GM21367 (cell line): ENCODE measurements around the gene PAGE5.

ENCODE experiments used
- ATAC-seq: cut with Tn5 transposase; IDR thresholded peaks from one replicate; pipeline ENCODE4 v1.9.1; 2021; ENCODE audit not compliant: unreplicated experiment

The PAGE5 gene, protein sequence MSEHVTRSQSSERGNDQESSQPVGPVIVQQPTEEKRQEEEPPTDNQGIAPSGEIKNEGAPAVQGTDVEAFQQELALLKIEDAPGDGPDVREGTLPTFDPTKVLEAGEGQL

DNA sequence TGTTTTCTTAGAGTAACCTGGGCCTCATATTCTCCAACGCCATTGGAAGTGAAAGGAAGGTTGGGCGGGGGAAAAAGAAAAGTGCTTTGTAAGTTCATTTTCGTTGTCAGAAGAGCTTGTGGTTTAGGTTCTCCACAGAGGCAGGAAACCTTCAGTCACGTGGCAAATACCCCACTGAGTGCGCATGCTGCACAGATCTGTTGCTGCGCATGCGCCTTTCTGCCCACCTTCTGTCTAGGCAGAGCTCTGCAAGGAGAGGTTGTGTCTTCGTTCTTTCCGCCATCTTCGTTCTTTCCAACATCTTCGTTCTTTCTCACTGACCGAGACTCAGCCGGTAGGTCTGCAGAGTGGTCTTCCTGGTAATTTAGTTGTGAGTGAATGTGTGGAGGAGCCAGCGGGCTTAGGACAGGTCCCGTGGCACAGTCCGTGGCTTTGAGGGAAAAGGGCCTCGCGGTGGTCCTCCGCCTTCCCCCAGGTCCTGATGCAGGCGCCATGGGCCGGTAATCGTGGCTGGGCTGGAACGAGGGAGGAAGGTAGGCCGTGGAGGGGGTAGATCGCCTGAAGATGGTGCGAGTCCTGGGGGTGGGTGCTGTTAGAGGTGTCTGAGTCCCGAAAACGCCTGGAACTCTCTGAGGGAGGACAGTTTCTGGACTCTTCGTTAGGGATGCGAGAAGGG is at the start of gene PAGE5:
Gene PAGE5, plus strand, starts transcription at position 228 of the 676 bp plus-strand sequence. CDS start 1,037 bp downstream, outside the sequence.
- ATAC-seq, result no peak

DNA sequence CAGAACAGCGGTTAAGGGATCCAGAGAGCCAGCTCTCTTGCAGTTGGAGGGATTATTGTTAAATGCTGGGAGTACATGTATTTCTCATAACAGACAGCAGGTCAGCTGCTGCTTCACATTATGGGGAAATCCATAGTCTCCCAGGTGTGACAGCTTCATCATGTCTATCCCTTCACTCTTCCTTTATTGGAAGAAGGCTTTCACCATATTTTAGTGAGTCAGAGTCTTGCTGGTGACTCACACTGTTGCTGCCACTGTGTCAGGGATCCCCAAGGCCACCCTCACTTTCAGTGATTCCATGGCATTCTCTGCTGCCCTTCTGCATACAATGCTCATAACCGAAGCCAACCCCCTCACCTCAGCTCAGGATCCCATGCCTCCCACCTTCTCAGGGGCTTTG is 32.9 kb upstream of the PAGE5 start:
- ATAC-seq, result no peak

DNA sequence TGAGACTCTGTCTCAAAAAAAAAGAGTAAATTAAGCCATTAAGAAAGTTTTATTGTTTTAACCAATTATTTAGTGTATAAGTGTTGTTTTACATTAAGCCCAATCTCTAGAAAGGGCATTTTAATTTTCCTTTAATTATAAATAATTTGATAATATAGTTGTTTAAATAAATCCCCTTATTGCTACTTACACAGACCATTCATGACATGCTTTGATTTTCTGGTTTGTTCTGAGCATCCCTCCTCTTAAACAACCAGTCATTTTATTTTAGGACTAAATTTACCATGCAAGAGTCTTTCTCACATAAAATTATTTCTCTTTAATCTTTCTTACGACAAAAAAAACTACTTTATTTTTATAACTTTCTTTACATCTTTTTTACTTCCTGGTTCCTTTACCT is 23.5 kb upstream of the PAGE5 start:
- no peak for ATAC-seq

DNA sequence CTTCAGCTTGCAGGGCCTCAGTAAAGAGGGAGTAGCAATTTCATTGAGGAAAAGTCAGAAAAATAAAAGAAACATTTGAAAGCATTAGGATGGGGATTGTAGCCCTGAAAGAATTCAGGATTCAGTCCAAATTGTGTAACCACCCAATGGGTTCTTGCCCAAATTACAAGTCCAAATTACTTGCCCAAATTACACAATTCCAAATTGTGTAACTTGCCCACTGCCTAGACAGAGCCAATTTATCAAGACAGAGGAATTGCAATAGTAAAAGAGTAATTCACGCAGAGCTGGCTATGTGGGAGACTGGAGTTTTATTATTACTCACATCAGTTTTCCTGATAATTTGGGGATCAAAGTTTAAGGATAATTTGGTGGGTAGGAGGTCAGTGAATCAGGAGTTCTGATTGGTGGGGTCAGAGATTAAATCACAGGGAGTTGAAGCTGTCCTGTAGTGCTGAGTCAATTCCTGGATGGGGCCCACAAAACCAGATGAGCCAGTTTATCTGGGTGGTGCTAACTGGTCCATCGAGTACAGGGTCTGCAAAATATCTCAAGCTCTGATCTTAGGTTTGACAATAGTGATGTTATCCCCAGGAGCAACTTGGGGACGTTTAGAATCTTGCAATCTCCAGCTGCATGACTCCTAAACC is 18.1 kb upstream of the PAGE5 start:
- ATAC-seq, result no peak

DNA sequence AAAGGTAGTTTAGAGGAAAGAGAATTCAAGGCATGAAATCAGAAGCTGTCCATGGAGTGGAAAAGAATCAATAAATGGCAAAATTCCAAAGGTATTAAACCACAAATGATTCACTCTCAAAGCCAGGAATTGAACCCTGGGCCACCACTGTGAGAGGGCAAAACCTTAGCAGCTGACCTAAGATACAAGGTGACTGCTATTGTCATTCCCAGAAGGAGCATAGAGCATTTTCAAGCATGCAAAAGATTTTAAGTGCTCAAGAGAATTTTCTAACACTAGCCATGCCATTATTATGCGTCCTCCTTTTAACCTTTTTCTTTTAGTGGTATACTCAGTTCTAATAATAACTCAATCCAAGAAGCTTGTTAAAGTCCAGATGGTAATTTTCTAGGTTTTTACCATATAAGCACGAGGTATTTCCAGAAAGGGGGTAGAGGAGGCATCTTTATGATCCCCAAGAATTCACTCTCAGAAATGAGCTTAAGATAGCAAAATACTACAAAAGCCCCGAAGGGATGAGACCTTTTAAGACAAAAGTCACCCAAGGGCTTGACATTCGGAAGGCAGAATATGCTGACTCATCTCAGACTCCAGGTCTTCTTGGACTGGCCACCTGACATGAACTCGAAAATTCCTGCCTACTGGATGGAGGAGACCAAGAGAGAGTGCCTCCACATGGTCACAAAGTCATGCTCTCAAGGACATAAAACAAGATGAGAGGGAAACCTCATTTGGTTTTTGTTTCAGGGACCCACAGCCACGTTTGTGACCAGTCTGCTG is 13.8 kb upstream of the PAGE5 start:
- no peak for ATAC-seq

DNA sequence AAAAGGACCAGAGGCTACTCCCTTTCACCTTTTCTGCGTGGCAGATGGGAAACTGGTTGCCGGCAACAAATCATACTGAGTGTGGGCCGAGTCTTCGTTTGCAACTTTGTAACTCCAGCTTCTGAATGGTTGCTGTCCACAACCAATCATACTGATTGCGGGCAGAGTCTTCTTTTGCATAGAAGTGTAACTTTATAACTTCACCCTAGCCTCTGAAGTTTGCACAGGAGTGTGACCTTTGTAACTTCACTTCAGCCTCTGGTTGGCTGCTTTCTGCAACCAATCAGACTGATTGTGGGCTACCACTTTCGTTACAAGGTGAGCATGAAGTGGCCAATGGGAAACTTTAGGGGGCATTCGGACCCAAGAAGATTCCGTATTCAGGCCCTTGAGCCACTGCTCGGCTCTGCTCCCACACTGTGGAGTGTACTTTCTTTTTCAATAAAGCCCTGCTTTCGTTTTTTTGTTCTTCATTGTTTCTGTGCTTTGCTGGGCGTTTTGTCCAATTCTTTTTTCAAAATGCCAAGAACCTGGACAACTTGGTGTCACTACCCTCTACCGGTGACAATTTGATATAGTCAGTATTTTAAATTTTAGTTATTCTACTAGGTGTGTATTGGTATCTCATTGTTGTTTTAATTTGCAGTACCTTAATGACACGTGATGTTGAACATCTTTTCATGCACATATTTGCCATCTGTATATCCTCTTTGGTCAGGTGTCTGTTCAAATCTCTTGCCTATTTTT is 9.0 kb upstream of the PAGE5 start:
- ATAC-seq, result no peak

DNA sequence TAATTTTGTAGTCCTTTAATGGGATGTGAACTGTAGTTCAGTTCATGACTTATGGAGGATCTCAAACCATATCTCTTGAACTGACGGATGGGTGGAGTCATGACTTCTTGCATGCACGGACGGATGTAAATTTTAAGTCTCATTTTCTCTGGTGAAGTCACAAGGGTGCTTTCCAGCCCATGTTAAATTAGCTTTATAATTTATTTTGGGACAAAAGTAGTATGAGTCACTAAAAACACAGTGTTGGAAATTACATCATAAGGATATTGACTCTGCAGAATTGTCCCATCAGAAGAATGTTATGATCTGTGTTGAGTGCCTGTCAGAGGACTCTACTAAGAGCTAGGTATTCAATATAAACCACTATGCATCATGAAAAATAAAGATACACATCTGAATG is 6.8 kb upstream of the PAGE5 start:
- ATAC-seq, result no peak

DNA sequence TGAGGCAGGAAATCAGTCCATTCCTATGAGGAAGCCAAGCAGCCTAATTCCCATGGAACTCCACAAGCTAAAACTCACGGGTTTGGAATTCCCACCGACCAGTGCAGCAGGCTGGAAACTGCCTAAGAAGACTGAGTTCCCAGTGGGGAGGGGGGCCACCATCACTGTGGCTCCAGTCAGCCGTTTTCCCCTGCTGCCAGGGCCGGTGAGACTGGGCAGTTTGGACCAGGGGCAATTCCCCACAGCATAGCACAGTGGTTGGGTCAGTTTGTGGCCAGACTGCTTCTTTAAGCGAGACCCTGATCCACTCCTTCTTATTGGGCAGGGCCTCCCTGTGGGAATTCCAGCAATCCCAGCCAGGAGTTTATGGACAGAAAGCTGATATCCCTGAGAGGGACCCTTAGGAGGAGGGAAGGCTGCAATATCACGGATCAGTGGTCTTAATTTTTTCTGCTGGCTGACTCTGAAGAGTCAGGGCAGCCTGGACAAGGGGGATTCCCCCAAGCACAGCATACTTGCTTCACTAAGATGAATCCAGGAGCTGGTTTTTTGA is 20.7 kb downstream of the PAGE5 start:
- no peak for ATAC-seq

DNA sequence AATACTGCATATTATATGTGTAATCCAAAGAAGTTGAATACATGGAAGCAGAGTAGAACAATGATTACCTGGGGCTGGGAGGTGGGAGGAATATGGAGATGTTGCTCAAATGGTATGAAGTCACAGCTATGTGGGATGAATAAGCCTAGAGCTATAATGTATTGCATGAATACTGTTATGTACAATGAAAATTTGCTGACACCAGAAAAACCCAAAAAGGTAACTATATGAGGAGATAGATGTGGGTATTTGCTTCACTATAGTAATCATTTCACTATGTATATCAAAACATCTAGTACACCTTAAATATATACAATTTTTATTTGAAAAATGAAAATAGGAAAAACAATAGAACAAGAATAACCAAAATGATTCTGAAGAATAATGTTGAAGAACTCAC is 33.4 kb downstream of the PAGE5 start:
- ATAC-seq, result no peak

DNA sequence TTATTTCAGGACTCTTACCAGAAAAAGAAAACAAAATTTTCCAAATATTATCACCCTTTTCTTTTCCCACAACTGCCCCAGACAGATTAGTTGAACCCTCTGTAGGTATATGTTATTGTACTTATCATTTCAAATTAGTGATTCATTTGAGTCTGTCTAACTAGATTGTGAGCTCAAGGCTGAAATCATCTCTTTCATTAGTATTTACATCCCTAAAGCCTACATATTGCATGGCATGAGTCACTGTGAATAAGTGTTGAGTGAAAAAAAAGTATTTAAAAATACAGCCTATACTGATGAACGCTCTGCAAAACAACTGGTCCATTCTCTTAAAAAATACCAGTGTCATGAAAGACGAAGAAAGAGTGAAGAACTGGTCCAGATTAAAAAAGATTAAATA is 40.7 kb downstream of the PAGE5 start:
- ATAC-seq, result no peak

DNA sequence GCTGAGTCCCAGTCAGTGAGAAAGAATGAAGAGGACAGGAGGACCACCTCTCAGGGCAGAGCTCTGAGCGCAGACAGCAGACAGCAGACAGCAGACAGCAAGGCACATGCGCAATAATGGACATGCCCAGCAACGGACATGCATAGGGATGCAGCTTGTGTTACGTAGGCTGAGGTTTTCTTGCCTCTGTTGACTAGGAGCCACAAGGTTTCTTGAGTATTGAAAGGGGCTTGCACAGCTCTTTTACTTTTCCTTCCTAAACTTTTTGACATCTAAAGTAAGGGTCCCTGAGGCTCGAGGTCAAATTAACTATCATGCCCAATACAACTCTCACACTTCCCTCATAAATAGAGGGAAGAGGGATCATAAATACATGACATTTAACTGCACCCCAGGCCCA is 44.7 kb downstream of the PAGE5 start, which contains the start of gene PAGE3:
Gene PAGE3, minus strand, starts transcription at position 101 of the 400 bp plus-strand sequence. CDS start 1,013 bp downstream, outside the sequence.
- ATAC-seq, result no peak
